Neural progenitor cell (in vitro differentiated cells): ENCODE measurements around the gene FOXK1. TPM values are rescaled to one million over a fixed set of nuclear protein-coding genes. Genes with fewer than 3 reads are reported as not detected.

ENCODE experiments used
- DNase-seq: peaks from one replicate; pipeline ENCODE4 v3.0.0-alpha.2; 2016; ENCODE audit warnings: low spot score
- H2AFZ ChIP-seq: fragments of 200-600 bp; sonication (generic); replicated peaks from 2 replicates; pipeline ENCODE4 v1.6.1; 2016; ENCODE audit warnings: antibody characterized with exemption
- H3F3A ChIP-seq: fragments of 200-600 bp; sonication (generic); 2 replicates; pipeline ENCODE4 v1.6.1; 2016; ENCODE audit warnings: antibody characterized with exemption, low read depth
- H3K27ac ChIP-seq: fragments of 200-600 bp; sonication (generic); 2 replicates; pipeline ENCODE4 v1.5.1; 2016; ENCODE audit warnings: mild to moderate bottlenecking
- H3K27me3 ChIP-seq: fragments of 200-600 bp; sonication (generic); 2 replicates; pipeline ENCODE4 v1.6.1; 2016; ENCODE audit warnings: mild to moderate bottlenecking, moderate library complexity
- H3K36me3 ChIP-seq: fragments of 200-600 bp; sonication (generic); 2 replicates; pipeline ENCODE4 v1.5.1; 2016
- H3K4me1 ChIP-seq: fragments of 200-600 bp; sonication (generic); 2 replicates; pipeline ENCODE4 v1.6.1; 2016; ENCODE audit warnings: mixed run types
- H3K4me2 ChIP-seq: fragments of 200-600 bp; sonication (generic); 2 replicates; pipeline ENCODE4 v1.6.1; 2016
- H3K4me3 ChIP-seq: fragments of 200-600 bp; sonication (generic); 2 replicates; pipeline ENCODE4 v1.5.1; 2016
- H3K79me2 ChIP-seq: fragments of 200-600 bp; sonication (generic); 2 replicates; pipeline ENCODE4 v1.6.1; 2016; ENCODE audit warnings: low read depth
- H3K9ac ChIP-seq: fragments of 200-600 bp; sonication (generic); 2 replicates; pipeline ENCODE4 v1.6.1; 2016
- H3K9me3 ChIP-seq: fragments of 200-600 bp; sonication (generic); 2 replicates; pipeline ENCODE4 v1.5.1; 2016; ENCODE audit warnings: low read depth
- H4K20me1 ChIP-seq: fragments of 200-600 bp; sonication (generic); 2 replicates; pipeline ENCODE4 v1.6.1; 2016; ENCODE audit warnings: low read depth
- H3K27ac Mint-ChIP-seq: 3 replicates; pipeline ENCODE4 v1.8.0; 2021; ENCODE audit warnings: mixed read lengths
- H3K27me3 Mint-ChIP-seq: 2 replicates; pipeline ENCODE4 v1.8.0; 2022; ENCODE audit warnings: low read depth, mild to moderate bottlenecking, inconsistent platforms, moderate library complexity, mixed read lengths; ENCODE audit not compliant: insufficient read depth
- H3K36me3 Mint-ChIP-seq: 3 replicates; pipeline ENCODE4 v1.8.0; 2021; ENCODE audit warnings: mixed read lengths
- H3K4me1 Mint-ChIP-seq: 3 replicates; pipeline ENCODE4 v1.8.0; 2021; ENCODE audit warnings: mixed read lengths
- H3K4me3 Mint-ChIP-seq: 3 replicates; pipeline ENCODE4 v1.8.0; 2021; ENCODE audit warnings: mild to moderate bottlenecking, moderate library complexity, mixed read lengths
- H3K9me3 Mint-ChIP-seq: 3 replicates; pipeline ENCODE4 v1.8.0; 2020; ENCODE audit warnings: mixed read lengths
- EZH2 ChIP-seq: fragments of 200-600 bp; sonication (generic); IDR thresholded peaks from 2 replicates; pipeline ENCODE4 v1.6.1; 2017; ENCODE audit warnings: antibody characterized with exemption, mild to moderate bottlenecking, moderate library complexity
- EZH2phosphoT487 ChIP-seq: fragments of 200-600 bp; sonication (generic); IDR thresholded peaks from 2 replicates; pipeline ENCODE4 v1.6.1; 2017; ENCODE audit warnings: antibody characterized with exemption
- total RNA-seq: library from RNA; depleted of rRNA; stranded (reverse); fragments of >200 nt; gene quantifications from 2 replicates; pipeline ENCODE4 v1.2.3, GENCODE V29; 2015; ENCODE audit warnings: low replicate concordance
- TF ChIP-seq, protein P1 (sequence below): fragments of 200-600 bp; sonication (generic); IDR thresholded peaks from 2 replicates; pipeline ENCODE4 v1.5.1; 2017; ENCODE audit warnings: antibody characterized with exemption, mild to moderate bottlenecking

The FOXK1 gene
- total RNA-seq, 1 donor from 2014 or later: 11.1 TPM

DNA sequence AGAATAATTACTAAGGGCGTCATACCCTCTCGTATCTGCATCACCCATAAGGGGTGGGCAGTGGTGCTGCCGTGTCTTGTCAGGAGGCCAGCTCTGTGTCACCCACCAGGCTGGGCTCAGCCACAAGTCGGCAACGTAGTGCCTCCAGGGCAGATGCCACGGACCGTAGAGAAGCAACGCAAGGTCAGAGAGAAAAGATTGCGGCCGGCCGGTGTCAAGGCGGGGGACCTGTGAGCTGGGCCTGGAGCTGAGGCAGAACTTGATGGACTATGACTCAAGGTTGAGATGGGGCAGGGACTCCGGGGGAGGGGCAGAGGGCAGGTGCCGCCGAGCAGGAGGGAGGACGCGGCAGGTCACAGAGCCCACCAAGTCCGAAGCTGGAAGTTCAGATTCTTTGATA, 29.5 kb downstream of the FOXK1 start:
- H3K27ac Mint-ChIP-seq: no peak overlapping the region
- peaks cover 8% of the 10 kb centered on the region for H3K27me3 Mint-ChIP-seq
- H3K4me1 ChIP-seq: peaks cover 26% of the 10 kb centered on the region
- H3K4me1 Mint-ChIP-seq: peaks cover 41% of the 10 kb centered on the region
- no peak overlapping the region for H3K4me3 Mint-ChIP-seq
- peaks cover 36% of the 10 kb centered on the region for H3K9me3 Mint-ChIP-seq
- no peak overlapping the region for H2AFZ ChIP-seq
- H3F3A ChIP-seq: peaks cover 19% of the 10 kb centered on the region
- H4K20me1 ChIP-seq: peaks cover 92% of the 10 kb centered on the region
- no peak for DNase-seq
- peaks cover 44% of the 10 kb centered on the region for H3K36me3 Mint-ChIP-seq
- no peak overlapping the region for H3K4me3 ChIP-seq
- no peak overlapping the region for H3K9ac ChIP-seq
- H3K9me3 ChIP-seq: no peaks in the 10 kb centered on the region
- peaks cover 80% of the 10 kb centered on the region for H3K79me2 ChIP-seq
- TF ChIP-seq EZH2phosphoT487: no peak
- TF ChIP-seq EZH2: no peak
- TF ChIP-seq, protein P1, sequence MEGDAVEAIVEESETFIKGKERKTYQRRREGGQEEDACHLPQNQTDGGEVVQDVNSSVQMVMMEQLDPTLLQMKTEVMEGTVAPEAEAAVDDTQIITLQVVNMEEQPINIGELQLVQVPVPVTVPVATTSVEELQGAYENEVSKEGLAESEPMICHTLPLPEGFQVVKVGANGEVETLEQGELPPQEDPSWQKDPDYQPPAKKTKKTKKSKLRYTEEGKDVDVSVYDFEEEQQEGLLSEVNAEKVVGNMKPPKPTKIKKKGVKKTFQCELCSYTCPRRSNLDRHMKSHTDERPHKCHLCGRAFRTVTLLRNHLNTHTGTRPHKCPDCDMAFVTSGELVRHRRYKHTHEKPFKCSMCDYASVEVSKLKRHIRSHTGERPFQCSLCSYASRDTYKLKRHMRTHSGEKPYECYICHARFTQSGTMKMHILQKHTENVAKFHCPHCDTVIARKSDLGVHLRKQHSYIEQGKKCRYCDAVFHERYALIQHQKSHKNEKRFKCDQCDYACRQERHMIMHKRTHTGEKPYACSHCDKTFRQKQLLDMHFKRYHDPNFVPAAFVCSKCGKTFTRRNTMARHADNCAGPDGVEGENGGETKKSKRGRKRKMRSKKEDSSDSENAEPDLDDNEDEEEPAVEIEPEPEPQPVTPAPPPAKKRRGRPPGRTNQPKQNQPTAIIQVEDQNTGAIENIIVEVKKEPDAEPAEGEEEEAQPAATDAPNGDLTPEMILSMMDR: no peak
- H3K27ac ChIP-seq: no peak overlapping the region
- peaks cover 37% of the 10 kb centered on the region for H3K27me3 ChIP-seq
- no peaks in the 10 kb centered on the region for H3K36me3 ChIP-seq
- no peak overlapping the region for H3K4me2 ChIP-seq

- no peak for DNase-seq
- H3K36me3 ChIP-seq: no peaks in the 10 kb centered on the region
- no peaks in the 10 kb centered on the region for H3K9me3 ChIP-seq
- Mint-ChIP-seq H3K36me3 (peaks cover 50% of the 10 kb centered on the region), H3K4me3 (peak overlapping the region; percentile 53), H3K27me3 (peaks cover 12% of the 10 kb centered on the region), H3K27ac (no peak overlapping the region), H3K4me1 (peaks cover 39% of the 10 kb centered on the region), H3K9me3 (peaks cover 39% of the 10 kb centered on the region)
- H3K27ac ChIP-seq: no peak overlapping the region
- H3K9ac ChIP-seq: no peak overlapping the region
- peaks cover 83% of the 10 kb centered on the region for H3K79me2 ChIP-seq
- peaks cover 18% of the 10 kb centered on the region for H3K4me1 ChIP-seq
- H3K4me3 ChIP-seq: no peak overlapping the region
- H3K4me2 ChIP-seq: no peak overlapping the region
- peaks cover 10% of the 10 kb centered on the region for H3F3A ChIP-seq
- H3K27me3 ChIP-seq: peaks cover 37% of the 10 kb centered on the region
- TF ChIP-seq EZH2phosphoT487 (no peak), EZH2 (no peak)
- TF ChIP-seq, protein P1: no peak
- H2AFZ ChIP-seq: no peak overlapping the region
- peaks cover 83% of the 10 kb centered on the region for H4K20me1 ChIP-seq
Measured at GRCh38 chr7:4712281-4713182, 30.4 kb downstream of the FOXK1 start.

DNA sequence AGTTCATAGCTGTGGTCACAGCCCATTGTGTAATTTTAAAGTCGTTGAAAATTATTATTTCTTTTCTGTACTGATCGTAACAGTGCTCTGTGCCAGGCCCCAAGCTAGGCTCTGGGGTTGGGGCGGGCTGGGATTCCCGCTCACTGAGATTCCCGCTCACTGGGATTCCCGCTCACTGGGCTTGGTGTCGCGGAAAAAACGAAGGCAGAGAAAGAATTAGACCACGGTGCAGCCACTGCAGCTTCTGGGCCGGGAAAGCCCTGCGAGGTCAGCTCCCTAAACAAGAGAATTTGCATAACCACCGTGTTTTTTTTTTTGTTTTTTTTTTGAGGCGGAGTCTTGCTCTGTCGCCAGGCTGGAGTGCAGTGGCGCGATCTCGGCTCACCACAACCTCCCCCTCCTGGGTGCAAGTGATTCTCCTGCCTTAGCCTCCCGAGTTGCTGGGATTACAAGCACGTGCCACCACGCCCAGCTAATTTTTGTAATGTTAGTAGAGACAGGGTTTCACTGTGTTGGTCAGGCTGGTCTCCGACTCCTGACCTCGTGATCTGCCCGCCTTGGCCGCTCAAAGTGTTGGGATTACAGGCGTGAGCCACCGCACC, 31.2 kb downstream of the FOXK1 start:
- Histone ChIP-seq H2AFZ (no peak overlapping the region), H3K4me2 (no peak overlapping the region), H3K36me3 (no peaks in the 10 kb centered on the region), H3F3A (peaks cover 3% of the 10 kb centered on the region), H3K9me3 (no peaks in the 10 kb centered on the region), H3K4me1 (peaks cover 12% of the 10 kb centered on the region), H3K79me2 (peaks cover 77% of the 10 kb centered on the region), H3K27ac (no peak overlapping the region), H3K9ac (no peak overlapping the region), H4K20me1 (peaks cover 80% of the 10 kb centered on the region), H3K27me3 (peaks cover 34% of the 10 kb centered on the region), H3K4me3 (no peak overlapping the region)
- DNase-seq: peak; percentile 40
- H3K4me1 Mint-ChIP-seq: peaks cover 39% of the 10 kb centered on the region
- TF ChIP-seq, protein P1: no peak
- TF ChIP-seq EZH2phosphoT487 (no peak), EZH2 (no peak)
- no peak overlapping the region for H3K4me3 Mint-ChIP-seq
- H3K9me3 Mint-ChIP-seq: peaks cover 39% of the 10 kb centered on the region
- peaks cover 50% of the 10 kb centered on the region for H3K36me3 Mint-ChIP-seq
- no peak overlapping the region for H3K27ac Mint-ChIP-seq
- H3K27me3 Mint-ChIP-seq: peaks cover 12% of the 10 kb centered on the region
